ENCODE data around the gene VTI1B.

VTI1B gene

GRCh38 chr14:67683842-67684241 is 9.4 kb upstream of the VTI1B start:
- no peak for DNase-seq (ENCODE audit: insufficient read length, low spot score)
- no peak for FAIRE-seq
- no peak for TF ChIP-seq SPI1 (IDR thresholded peaks at IDR 0.05; ENCODE audit: low read depth, low read length)
- no peak for TF ChIP-seq POLR2AphosphoS5 (IDR thresholded peaks at IDR 0.05; ENCODE audit: low read depth, low read length)

GRCh38 chr14:67680941-67681340 is 6.5 kb upstream of the VTI1B start:
- no peak for FAIRE-seq
- DNase-seq (ENCODE audit: insufficient read length, low spot score): no peak
- peak; percentile 71 for TF ChIP-seq SPI1 (IDR thresholded peaks at IDR 0.05; ENCODE audit: low read depth, low read length)
- no peak for TF ChIP-seq TAF1 (IDR thresholded peaks at IDR 0.05; ENCODE audit: low read depth, low read length)

GRCh38 chr14:67680121-67680602 is 5.7 kb upstream of the VTI1B start:
- TF ChIP-seq POLR2A (IDR thresholded peaks at IDR 0.05; ENCODE audit: low read depth, low read length) (no peak), SPI1 (IDR thresholded peaks at IDR 0.05; ENCODE audit: low read depth, low read length) (no peak), POLR2AphosphoS5 (IDR thresholded peaks at IDR 0.05; ENCODE audit: low read depth, low read length) (no peak), POU2F2 (IDR thresholded peaks at IDR 0.05; ENCODE audit: low read depth, low read length) (no peak), TAF1 (IDR thresholded peaks at IDR 0.05; ENCODE audit: low read depth, low read length) (no peak), PAX5 (IDR thresholded peaks at IDR 0.05; ENCODE audit: insufficient read depth, low read length, severe bottlenecking) (no peak)
- peak; percentile 85 for FAIRE-seq
- DNase-seq (ENCODE audit: insufficient read length, low spot score): peak; percentile 56

- FAIRE-seq (no peak), DNase-seq (ENCODE audit: insufficient read length, low spot score) (no peak)
Observed at GRCh38 chr14:67679006-67679405, 4.6 kb upstream of the VTI1B start.

GRCh38 chr14:67675219-67675582 is 769 bp upstream of the VTI1B start:
- no peak for DNase-seq (ENCODE audit: insufficient read length, low spot score)
- TF ChIP-seq SPI1 (IDR thresholded peaks at IDR 0.05; ENCODE audit: low read depth, low read length) (no peak), POU2F2 (IDR thresholded peaks at IDR 0.05; ENCODE audit: low read depth, low read length) (no peak), POLR2A (IDR thresholded peaks at IDR 0.05; ENCODE audit: low read depth, low read length) (no peak), TAF1 (IDR thresholded peaks at IDR 0.05; ENCODE audit: low read depth, low read length) (no peak), POLR2AphosphoS5 (IDR thresholded peaks at IDR 0.05; ENCODE audit: low read depth, low read length) (no peak), PAX5 (IDR thresholded peaks at IDR 0.05; ENCODE audit: insufficient read depth, low read length, severe bottlenecking) (no peak)
- no peak for FAIRE-seq

More at GRCh38 chr14:67679006-67679405, 4.6 kb upstream of the VTI1B start:
- TF ChIP-seq POLR2AphosphoS5 (IDR thresholded peaks at IDR 0.05; ENCODE audit: low read depth, low read length) (no peak), POU2F2 (IDR thresholded peaks at IDR 0.05; ENCODE audit: low read depth, low read length) (no peak), POLR2A (IDR thresholded peaks at IDR 0.05; ENCODE audit: low read depth, low read length) (no peak), TAF1 (IDR thresholded peaks at IDR 0.05; ENCODE audit: low read depth, low read length) (no peak), PAX5 (IDR thresholded peaks at IDR 0.05; ENCODE audit: insufficient read depth, low read length, severe bottlenecking) (no peak), SPI1 (IDR thresholded peaks at IDR 0.05; ENCODE audit: low read depth, low read length) (no peak)

GRCh38 chr14:67674139-67674479 is 323 bp downstream of the VTI1B start:
- no peak for TF ChIP-seq TAF1 (IDR thresholded peaks at IDR 0.05; ENCODE audit: low read depth, low read length)
- FAIRE-seq (peak; percentile 70), DNase-seq (ENCODE audit: insufficient read length, low spot score) (peak; percentile 43)

- DNase-seq (ENCODE audit: insufficient read length, low spot score) (no peak), FAIRE-seq (no peak)
- TF ChIP-seq PAX5 (IDR thresholded peaks at IDR 0.05; ENCODE audit: insufficient read depth, low read length, severe bottlenecking): no peak
- TF ChIP-seq POU2F2 (IDR thresholded peaks at IDR 0.05; ENCODE audit: low read depth, low read length): no peak
- no peak for TF ChIP-seq TAF1 (IDR thresholded peaks at IDR 0.05; ENCODE audit: low read depth, low read length)
- TF ChIP-seq POLR2AphosphoS5 (IDR thresholded peaks at IDR 0.05; ENCODE audit: low read depth, low read length): no peak
- no peak for TF ChIP-seq POLR2A (IDR thresholded peaks at IDR 0.05; ENCODE audit: low read depth, low read length)
- TF ChIP-seq SPI1 (IDR thresholded peaks at IDR 0.05; ENCODE audit: low read depth, low read length): no peak
Observed at GRCh38 chr14:67673451-67673850, 981 bp downstream of the VTI1B start.

GRCh38 chr14:67668559-67668958 is 5.9 kb downstream of the VTI1B start:
- TF ChIP-seq TAF1 (IDR thresholded peaks at IDR 0.05; ENCODE audit: low read depth, low read length) (no peak), POU2F2 (IDR thresholded peaks at IDR 0.05; ENCODE audit: low read depth, low read length) (no peak), SPI1 (IDR thresholded peaks at IDR 0.05; ENCODE audit: low read depth, low read length) (no peak), POLR2AphosphoS5 (IDR thresholded peaks at IDR 0.05; ENCODE audit: low read depth, low read length) (no peak), POLR2A (IDR thresholded peaks at IDR 0.05; ENCODE audit: low read depth, low read length) (no peak), PAX5 (IDR thresholded peaks at IDR 0.05; ENCODE audit: insufficient read depth, low read length, severe bottlenecking) (no peak)
- DNase-seq (ENCODE audit: insufficient read length, low spot score) (no peak), FAIRE-seq (no peak)

GRCh38 chr14:67666750-67667449 is 7.5 kb downstream of the VTI1B start:
- FAIRE-seq: peak; percentile 82
- no peak for TF ChIP-seq PAX5 (IDR thresholded peaks at IDR 0.05; ENCODE audit: insufficient read depth, low read length, severe bottlenecking)
- peak; percentile 80 for TF ChIP-seq SPI1 (IDR thresholded peaks at IDR 0.05; ENCODE audit: low read depth, low read length)
- TF ChIP-seq POLR2A (IDR thresholded peaks at IDR 0.05; ENCODE audit: low read depth, low read length): no peak
- peak; percentile 22 for DNase-seq (ENCODE audit: insufficient read length, low spot score)

- no peak for FAIRE-seq
- TF ChIP-seq TAF1 (IDR thresholded peaks at IDR 0.05; ENCODE audit: low read depth, low read length): no peak
- no peak for TF ChIP-seq POU2F2 (IDR thresholded peaks at IDR 0.05; ENCODE audit: low read depth, low read length)
- no peak for TF ChIP-seq POLR2A (IDR thresholded peaks at IDR 0.05; ENCODE audit: low read depth, low read length)
- TF ChIP-seq SPI1 (IDR thresholded peaks at IDR 0.05; ENCODE audit: low read depth, low read length): no peak
- TF ChIP-seq PAX5 (IDR thresholded peaks at IDR 0.05; ENCODE audit: insufficient read depth, low read length, severe bottlenecking): no peak
- TF ChIP-seq POLR2AphosphoS5 (IDR thresholded peaks at IDR 0.05; ENCODE audit: low read depth, low read length): no peak
- DNase-seq (ENCODE audit: insufficient read length, low spot score): no peak
Observed at GRCh38 chr14:67665868-67666267, 8.6 kb downstream of the VTI1B start.

All from GM12891 (cell line).